ENCODE measurements around the gene HEATR5A.

The HEATR5A gene

DNA sequence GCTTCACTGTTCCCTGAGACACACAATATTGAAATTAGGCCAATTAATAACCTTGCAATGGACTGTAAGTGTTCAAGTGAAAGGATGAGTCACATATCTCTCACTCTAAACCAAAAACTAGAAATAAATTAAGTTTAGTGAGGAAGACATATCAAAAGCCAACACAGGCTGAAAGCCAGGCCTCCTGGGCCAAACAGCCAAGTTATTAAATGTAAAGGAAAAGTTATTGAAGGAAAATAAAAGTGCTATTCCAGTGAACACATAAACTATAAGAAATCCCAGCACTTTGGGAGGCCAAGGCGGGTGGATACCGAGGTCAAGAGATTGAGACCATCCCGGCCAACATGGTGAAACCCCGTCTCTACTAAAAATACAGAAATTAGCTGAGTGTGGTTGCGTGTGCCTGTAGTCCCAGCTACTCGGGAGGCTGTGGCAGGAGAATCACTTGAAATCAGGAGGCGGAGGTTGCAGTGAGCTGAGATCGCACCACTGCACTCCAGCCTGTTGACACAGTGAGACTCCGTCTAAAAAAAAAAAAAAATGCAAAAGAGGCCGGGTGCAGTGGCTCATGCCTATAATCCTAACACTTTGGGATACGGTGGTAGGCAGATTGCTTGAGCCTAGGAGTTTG, 10.4 kb upstream of the HEATR5A start:
- Histone ChIP-seq H3K9me3 (no peaks in the 10 kb centered on the region), H3K36me3 (peaks cover 0 to 7% (median 0%) of the 10 kb centered on the region in 3 donors), H3K27me3 (no peaks in the 10 kb centered on the region), H3K27ac (no peak overlapping the region), H3K4me1 (peaks cover 0 to 9% (median 3%) of the 10 kb centered on the region in 4 donors), H3K4me3 (no peak overlapping the region)
- TF ChIP-seq, protein P1, sequence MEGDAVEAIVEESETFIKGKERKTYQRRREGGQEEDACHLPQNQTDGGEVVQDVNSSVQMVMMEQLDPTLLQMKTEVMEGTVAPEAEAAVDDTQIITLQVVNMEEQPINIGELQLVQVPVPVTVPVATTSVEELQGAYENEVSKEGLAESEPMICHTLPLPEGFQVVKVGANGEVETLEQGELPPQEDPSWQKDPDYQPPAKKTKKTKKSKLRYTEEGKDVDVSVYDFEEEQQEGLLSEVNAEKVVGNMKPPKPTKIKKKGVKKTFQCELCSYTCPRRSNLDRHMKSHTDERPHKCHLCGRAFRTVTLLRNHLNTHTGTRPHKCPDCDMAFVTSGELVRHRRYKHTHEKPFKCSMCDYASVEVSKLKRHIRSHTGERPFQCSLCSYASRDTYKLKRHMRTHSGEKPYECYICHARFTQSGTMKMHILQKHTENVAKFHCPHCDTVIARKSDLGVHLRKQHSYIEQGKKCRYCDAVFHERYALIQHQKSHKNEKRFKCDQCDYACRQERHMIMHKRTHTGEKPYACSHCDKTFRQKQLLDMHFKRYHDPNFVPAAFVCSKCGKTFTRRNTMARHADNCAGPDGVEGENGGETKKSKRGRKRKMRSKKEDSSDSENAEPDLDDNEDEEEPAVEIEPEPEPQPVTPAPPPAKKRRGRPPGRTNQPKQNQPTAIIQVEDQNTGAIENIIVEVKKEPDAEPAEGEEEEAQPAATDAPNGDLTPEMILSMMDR (IDR thresholded peaks at IDR 0.05), result no peak
- DNase-seq, result no peak
- intact Hi-C loops (cut with DNase I; ENCODE audit: low total_unique reads), result no loop called here

DNA sequence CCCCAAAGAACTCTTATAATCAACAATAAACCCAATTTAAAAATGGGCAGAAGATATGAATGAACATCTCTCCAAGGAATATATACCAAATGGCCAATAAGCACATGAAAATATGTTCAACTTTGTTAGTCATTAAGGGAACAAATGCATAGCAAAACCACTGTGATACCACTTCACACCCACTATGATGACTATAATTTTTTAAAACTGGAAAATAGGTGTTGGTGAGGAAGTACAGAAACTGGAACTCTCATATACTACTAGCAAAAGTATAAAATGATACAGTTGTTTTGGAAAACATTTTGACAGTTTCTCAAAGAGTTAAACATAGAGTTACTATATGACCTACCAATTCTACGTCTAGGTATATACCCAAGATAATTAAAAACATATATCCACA, 9.4 kb upstream of the HEATR5A start:
- Histone ChIP-seq H3K4me1 (peaks cover 0 to 1% (median 0%) of the 10 kb centered on the region in 4 donors), H3K36me3 (peaks cover 0 to 7% (median 0%) of the 10 kb centered on the region in 3 donors), H3K4me3 (no peak overlapping the region), H3K27me3 (no peaks in the 10 kb centered on the region), H3K9me3 (no peaks in the 10 kb centered on the region), H3K27ac (no peak overlapping the region)
- no peak for DNase-seq
- intact Hi-C loops (cut with DNase I; ENCODE audit: low total_unique reads), result no loop called here
- TF ChIP-seq, protein P1 (IDR thresholded peaks at IDR 0.05), result no peak

DNA sequence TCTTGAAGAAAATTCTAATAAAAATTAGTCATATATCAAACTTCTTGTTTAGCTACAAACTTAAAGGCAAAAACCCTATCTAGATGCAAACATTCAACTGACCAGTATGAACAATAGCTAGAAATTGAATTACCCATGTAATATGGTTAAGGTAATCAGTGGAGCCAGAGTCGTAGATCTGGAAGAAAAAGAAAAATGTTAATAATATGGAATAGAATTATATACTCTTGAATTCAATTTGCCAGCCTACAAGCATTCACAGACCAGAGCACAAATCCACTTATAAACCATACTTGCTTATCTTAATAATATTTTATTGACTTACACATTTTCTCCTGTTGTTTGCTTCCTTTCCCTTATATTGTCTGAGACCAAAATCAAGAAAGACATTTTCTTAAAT, 7.7 kb upstream of the HEATR5A start:
- Histone ChIP-seq H3K27ac (no peak overlapping the region), H3K27me3 (no peaks in the 10 kb centered on the region), H3K36me3 (peaks cover 0 to 7% (median 0%) of the 10 kb centered on the region in 3 donors), H3K4me1 (no peaks in the 10 kb centered on the region), H3K9me3 (no peaks in the 10 kb centered on the region), H3K4me3 (no peak overlapping the region)
- intact Hi-C loops (cut with DNase I; ENCODE audit: low total_unique reads), result no loop called here
- DNase-seq, result no peak
- TF ChIP-seq, protein P1 (IDR thresholded peaks at IDR 0.05), result no peak

DNA sequence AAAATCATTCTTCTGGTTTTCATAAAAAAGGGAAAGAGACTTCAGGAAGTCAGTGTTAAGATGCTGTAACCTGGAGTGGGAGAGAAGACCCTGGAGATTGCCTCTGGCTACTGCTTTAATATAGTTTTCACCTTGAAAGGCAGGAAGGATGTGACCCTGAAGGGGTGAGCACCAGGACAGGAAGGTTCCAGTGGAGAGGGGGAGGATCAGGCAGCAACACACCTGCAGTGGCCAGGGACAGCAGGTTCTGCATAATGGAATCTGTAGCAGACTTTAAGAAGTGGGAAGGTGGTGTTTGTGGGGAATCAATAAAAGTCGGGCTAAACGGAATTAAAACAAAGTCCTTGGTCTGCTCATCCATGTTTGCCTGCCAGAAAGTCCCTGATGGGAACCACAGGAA, 6.3 kb upstream of the HEATR5A start:
- TF ChIP-seq, protein P1 (IDR thresholded peaks at IDR 0.05), result no peak
- H3K27ac ChIP-seq, result no peak overlapping the region
- H3K36me3 ChIP-seq, result peaks cover 0 to 7% (median 0%) of the 10 kb centered on the region in 3 donors
- DNase-seq, result no peak
- H3K4me3 ChIP-seq, result no peak overlapping the region
- H3K27me3 ChIP-seq, result no peaks in the 10 kb centered on the region
- intact Hi-C loops (cut with DNase I; ENCODE audit: low total_unique reads), result no loop called here
- no peaks in the 10 kb centered on the region for H3K4me1 ChIP-seq
- no peaks in the 10 kb centered on the region for H3K9me3 ChIP-seq

DNA sequence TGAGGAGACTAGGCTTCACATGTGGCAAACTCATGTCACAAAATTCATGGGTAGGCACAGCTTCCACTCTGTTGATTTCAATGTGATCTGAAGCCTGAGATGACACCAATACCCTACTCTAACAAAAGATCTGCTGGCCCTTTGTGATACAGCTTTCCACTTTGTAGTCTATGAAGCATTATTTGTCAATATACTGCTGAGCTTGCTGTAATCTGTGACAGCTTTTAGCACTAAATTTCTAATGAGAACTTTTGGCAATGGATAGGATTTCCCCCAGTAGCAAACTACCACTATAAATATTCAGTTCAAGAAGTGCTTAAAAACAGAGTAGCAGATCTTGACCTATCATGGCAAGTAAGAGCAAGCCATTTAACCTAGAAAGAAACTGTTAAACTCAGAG, 5.6 kb upstream of the HEATR5A start:
- H3K36me3 ChIP-seq, result peaks cover 0 to 7% (median 0%) of the 10 kb centered on the region in 3 donors

More for the DNA sequence above, 5.6 kb upstream of the HEATR5A start:
- H3K27ac ChIP-seq, result no peak overlapping the region
- DNase-seq, result no peak
- no peaks in the 10 kb centered on the region for H3K9me3 ChIP-seq
- H3K27me3 ChIP-seq, result no peaks in the 10 kb centered on the region
- intact Hi-C loops (cut with DNase I; ENCODE audit: low total_unique reads), result no loop called here
- no peaks in the 10 kb centered on the region for H3K4me1 ChIP-seq
- H3K4me3 ChIP-seq, result no peak overlapping the region
- TF ChIP-seq, protein P1 (IDR thresholded peaks at IDR 0.05), result no peak

Measured in tibial artery (tissue), 4 donors.